ENCODE data around the gene CDH26.

The CDH26 gene

GRCh38 chr20:60043435-60043834 is 85.2 kb downstream of the CDH26 start:
- Mint-ChIP-seq H3K4me1 (ENCODE audit: low read depth) (peaks cover 39% of the 10 kb centered on the region), H3K4me3 (no peak overlapping the region), H3K36me3 (ENCODE audit: low read depth) (no peaks in the 10 kb centered on the region), H3K27ac (no peak overlapping the region), H3K9me3 (no peaks in the 10 kb centered on the region), H3K27me3 (no peaks in the 10 kb centered on the region)
- intact Hi-C loops (cut with micrococcal nuclease): no loop called here

GRCh38 chr20:60046011-60046413 is 87.8 kb downstream of the CDH26 start:
- intact Hi-C loops (cut with micrococcal nuclease): no loop called here
- Mint-ChIP-seq H3K27ac (peak overlapping the region; percentile 72), H3K4me3 (no peak overlapping the region), H3K27me3 (no peaks in the 10 kb centered on the region), H3K9me3 (no peaks in the 10 kb centered on the region), H3K4me1 (ENCODE audit: low read depth) (peaks cover 59% of the 10 kb centered on the region), H3K36me3 (ENCODE audit: low read depth) (no peaks in the 10 kb centered on the region)

DNA sequence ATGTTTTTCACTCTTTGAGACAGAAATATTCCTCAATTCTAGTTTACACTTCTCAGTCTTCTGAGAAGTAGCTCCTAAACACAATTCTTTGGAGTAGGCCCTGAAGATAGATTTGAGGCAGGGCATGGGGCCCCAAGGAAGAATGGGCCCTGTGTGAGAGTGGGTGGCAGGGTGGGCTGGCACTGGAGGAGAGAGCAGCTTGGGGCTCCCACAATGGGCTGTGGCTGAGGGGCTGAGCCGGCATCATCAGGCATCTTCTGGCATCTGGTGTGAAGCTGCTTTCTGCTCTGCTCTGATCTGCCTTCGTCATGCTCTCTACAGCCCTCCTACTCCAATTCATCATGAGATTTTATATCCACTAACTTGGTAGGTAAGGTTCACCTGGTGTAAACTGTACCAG is 88.2 kb downstream of the CDH26 start:
- Mint-ChIP-seq H3K4me3 (no peak overlapping the region), H3K27me3 (no peaks in the 10 kb centered on the region), H3K27ac (peak overlapping the region; percentile 72), H3K9me3 (no peaks in the 10 kb centered on the region), H3K36me3 (ENCODE audit: low read depth) (no peaks in the 10 kb centered on the region), H3K4me1 (ENCODE audit: low read depth) (peaks cover 60% of the 10 kb centered on the region)
- intact Hi-C loops (cut with micrococcal nuclease): no loop called here

DNA sequence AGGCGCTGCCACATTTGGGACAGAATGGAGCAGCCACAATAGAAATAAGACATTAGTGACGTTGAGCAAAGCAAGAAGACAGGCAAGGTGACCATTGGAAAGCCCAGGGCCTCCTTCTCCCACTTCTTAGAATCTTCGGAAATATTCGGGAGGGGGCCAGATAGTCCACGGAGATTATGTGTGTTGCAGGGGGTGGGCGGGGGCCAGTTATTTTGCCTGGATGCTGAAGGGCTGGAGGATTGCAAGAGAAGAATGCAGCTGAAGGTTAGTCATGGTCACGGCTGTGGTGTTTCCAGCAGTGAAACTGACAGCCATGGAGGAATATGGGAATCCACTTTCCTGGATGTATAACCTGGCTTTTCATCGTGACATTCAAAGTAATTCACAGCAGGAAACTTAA is 88.6 kb downstream of the CDH26 start:
- Mint-ChIP-seq H3K9me3 (no peaks in the 10 kb centered on the region), H3K27ac (peak overlapping the region; percentile 72), H3K27me3 (no peaks in the 10 kb centered on the region), H3K4me1 (ENCODE audit: low read depth) (peaks cover 60% of the 10 kb centered on the region), H3K4me3 (no peak overlapping the region), H3K36me3 (ENCODE audit: low read depth) (no peaks in the 10 kb centered on the region)
- intact Hi-C loops (cut with micrococcal nuclease): no loop called here

DNA sequence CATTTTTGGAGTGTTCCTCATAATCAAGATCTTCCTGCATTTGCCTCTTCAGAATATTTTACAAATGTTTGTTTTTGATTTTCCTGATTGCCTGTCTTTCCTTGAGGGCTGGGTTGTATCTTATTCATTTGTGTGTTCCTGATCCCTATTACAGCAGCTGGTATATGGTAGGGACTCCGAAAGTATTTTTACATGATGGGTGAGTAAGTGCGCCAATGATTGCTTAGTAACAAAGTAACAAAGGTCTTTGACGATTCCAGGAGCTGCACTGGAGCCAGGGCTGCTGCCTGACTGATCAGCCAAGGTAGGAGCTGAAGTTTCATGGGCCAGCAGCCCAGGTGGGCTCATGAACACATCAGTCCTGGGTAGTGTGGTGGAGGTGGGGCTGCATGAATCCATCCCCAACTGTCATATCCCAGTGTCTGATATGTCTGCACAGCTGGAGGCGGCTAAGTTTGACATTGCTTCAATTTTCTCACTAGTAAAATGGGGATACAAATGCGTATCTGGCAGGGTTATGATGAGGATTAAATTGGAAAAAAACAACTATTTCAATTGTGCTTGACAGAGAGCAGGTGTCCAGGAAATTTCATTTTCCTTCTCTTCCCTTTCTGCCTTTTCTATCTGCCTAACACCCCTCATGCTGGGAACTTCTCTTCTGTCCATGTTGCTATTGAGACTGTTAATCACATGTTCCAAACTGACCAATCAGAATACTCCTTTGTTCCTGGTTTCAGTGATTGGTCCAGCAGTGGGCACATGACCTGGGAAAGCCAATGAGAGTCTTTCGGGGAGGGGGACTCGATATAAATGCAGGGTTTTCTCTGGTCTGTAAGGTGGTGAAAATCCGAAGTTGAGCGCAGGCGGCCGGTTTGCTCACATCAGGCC is 90.7 kb downstream of the CDH26 start:
- Mint-ChIP-seq H3K27me3 (no peaks in the 10 kb centered on the region), H3K4me1 (ENCODE audit: low read depth) (peaks cover 75% of the 10 kb centered on the region), H3K9me3 (no peaks in the 10 kb centered on the region)

GRCh38 chr20:60049601-60050000 is 91.4 kb downstream of the CDH26 start:
- H3K27me3 Mint-ChIP-seq: no peaks in the 10 kb centered on the region
- no peak overlapping the region for H3K4me3 Mint-ChIP-seq
- H3K9me3 Mint-ChIP-seq: no peaks in the 10 kb centered on the region
- intact Hi-C loops (cut with micrococcal nuclease): no loop called here
- peaks cover 78% of the 10 kb centered on the region for H3K4me1 Mint-ChIP-seq (ENCODE audit: low read depth)
- no peak overlapping the region for H3K27ac Mint-ChIP-seq
- no peaks in the 10 kb centered on the region for H3K36me3 Mint-ChIP-seq (ENCODE audit: low read depth)

More for the DNA sequence above, 90.7 kb downstream of the CDH26 start:
- H3K4me3 Mint-ChIP-seq: no peak overlapping the region
- intact Hi-C loops (cut with micrococcal nuclease): no loop called here
- H3K36me3 Mint-ChIP-seq (ENCODE audit: low read depth): no peaks in the 10 kb centered on the region
- no peak overlapping the region for H3K27ac Mint-ChIP-seq

DNA sequence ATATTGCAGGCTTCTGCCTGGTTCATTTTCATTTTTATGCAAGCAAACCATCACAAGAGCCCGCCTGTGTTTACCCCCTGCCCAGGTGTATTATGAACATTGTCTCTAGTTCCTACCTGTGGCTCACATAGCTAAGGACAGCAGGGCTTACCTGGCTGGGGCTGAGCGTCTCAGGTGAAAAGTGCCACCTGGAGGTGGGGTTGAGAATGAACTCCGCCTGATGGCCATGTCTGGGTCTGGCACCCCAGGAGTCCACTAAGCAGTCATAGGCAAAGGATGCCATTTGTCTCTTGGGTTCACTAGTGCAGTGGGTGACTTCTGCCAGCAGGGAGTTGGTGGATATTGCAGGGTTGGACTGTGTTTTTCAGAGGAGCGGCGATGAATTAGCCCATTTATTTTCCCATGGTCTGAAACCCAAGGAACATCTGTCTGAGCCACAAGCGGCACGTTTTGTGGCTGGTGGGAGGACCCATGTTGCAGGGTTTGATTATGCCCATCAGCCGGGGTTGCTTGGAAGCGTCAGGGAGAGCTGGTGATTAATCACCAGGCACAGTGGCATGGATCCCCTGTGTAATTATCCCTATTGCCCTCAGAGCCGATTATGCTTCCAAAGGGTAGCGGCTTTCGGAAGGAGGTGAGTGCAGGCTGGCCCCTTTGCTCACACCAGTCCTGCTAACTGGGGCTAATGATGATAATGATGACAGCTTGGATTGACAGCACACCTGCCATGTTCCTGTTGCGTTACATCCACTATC is 92.1 kb downstream of the CDH26 start:
- intact Hi-C loops (cut with micrococcal nuclease): loop anchor here (10.0 kb wide), 1 partner anchor 106 kb away; the partner anchor contains the start of genes FAM217B and PPP1R3D
- no peak overlapping the region for H3K27ac Mint-ChIP-seq

GRCh38 chr20:60051911-60052310 is 93.7 kb downstream of the CDH26 start:
- intact Hi-C loops (cut with micrococcal nuclease): loop anchor here (10.0 kb wide), 1 partner anchor 107 kb away; the partner anchor contains the start of genes FAM217B and PPP1R3D
- no peaks in the 10 kb centered on the region for H3K27me3 Mint-ChIP-seq
- H3K36me3 Mint-ChIP-seq (ENCODE audit: low read depth): no peaks in the 10 kb centered on the region
- no peak overlapping the region for H3K27ac Mint-ChIP-seq
- peaks cover 84% of the 10 kb centered on the region for H3K4me1 Mint-ChIP-seq (ENCODE audit: low read depth)
- H3K9me3 Mint-ChIP-seq: no peaks in the 10 kb centered on the region
- no peak overlapping the region for H3K4me3 Mint-ChIP-seq

More for the DNA sequence above, 92.1 kb downstream of the CDH26 start:
- Mint-ChIP-seq H3K4me3 (no peak overlapping the region), H3K9me3 (no peaks in the 10 kb centered on the region), H3K4me1 (ENCODE audit: low read depth) (peaks cover 84% of the 10 kb centered on the region), H3K36me3 (ENCODE audit: low read depth) (no peaks in the 10 kb centered on the region), H3K27me3 (no peaks in the 10 kb centered on the region)

DNA sequence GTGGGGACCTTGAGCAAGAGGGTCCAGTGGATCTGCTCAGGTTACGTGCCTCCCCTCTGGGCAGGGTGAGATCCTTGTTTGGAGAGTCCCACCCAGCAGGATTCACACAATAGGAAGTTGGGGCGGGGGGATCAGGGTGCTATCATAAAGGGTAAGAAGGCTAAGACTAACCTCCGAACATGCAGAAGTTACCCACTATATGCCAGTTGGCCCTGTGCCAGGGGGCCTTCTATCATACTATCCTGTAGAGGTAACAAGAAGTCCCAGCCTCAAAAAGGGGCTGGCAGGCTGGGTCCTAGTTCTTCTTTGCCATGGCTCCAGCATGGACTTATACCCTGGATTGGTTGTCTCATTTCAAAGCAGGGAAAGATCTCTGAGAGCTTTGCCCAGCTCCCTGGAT is 94.1 kb downstream of the CDH26 start:
- Mint-ChIP-seq H3K9me3 (no peaks in the 10 kb centered on the region), H3K36me3 (ENCODE audit: low read depth) (no peaks in the 10 kb centered on the region), H3K4me3 (no peak overlapping the region), H3K4me1 (ENCODE audit: low read depth) (peaks cover 87% of the 10 kb centered on the region), H3K27me3 (no peaks in the 10 kb centered on the region), H3K27ac (no peak overlapping the region)
- intact Hi-C loops (cut with micrococcal nuclease): loop anchor here (10.0 kb wide), 1 partner anchor 108 kb away; the partner anchor contains the start of genes FAM217B and PPP1R3D

- no peaks in the 10 kb centered on the region for H3K9me3 Mint-ChIP-seq
- H3K27ac Mint-ChIP-seq: no peak overlapping the region
- H3K36me3 Mint-ChIP-seq (ENCODE audit: low read depth): no peaks in the 10 kb centered on the region
- peaks cover 89% of the 10 kb centered on the region for H3K4me1 Mint-ChIP-seq (ENCODE audit: low read depth)
- no peaks in the 10 kb centered on the region for H3K27me3 Mint-ChIP-seq
- intact Hi-C loops (cut with micrococcal nuclease): loop anchor here (10.0 kb wide), 1 partner anchor 108 kb away; the partner anchor contains the start of genes FAM217B and PPP1R3D
- no peak overlapping the region for H3K4me3 Mint-ChIP-seq
Measured at GRCh38 chr20:60053125-60053817, 95.0 kb downstream of the CDH26 start.

- H3K27me3 Mint-ChIP-seq: no peaks in the 10 kb centered on the region
- H3K9me3 Mint-ChIP-seq: no peaks in the 10 kb centered on the region
- intact Hi-C loops (cut with micrococcal nuclease): loop anchor here (10.0 kb wide), 1 partner anchor 109 kb away; the partner anchor contains the start of genes FAM217B and PPP1R3D
- no peaks in the 10 kb centered on the region for H3K36me3 Mint-ChIP-seq (ENCODE audit: low read depth)
- no peak overlapping the region for H3K4me3 Mint-ChIP-seq
- H3K4me1 Mint-ChIP-seq (ENCODE audit: low read depth): peaks cover 89% of the 10 kb centered on the region
- H3K27ac Mint-ChIP-seq: no peak overlapping the region
Measured at GRCh38 chr20:60053818-60054190, 95.6 kb downstream of the CDH26 start.

DNA sequence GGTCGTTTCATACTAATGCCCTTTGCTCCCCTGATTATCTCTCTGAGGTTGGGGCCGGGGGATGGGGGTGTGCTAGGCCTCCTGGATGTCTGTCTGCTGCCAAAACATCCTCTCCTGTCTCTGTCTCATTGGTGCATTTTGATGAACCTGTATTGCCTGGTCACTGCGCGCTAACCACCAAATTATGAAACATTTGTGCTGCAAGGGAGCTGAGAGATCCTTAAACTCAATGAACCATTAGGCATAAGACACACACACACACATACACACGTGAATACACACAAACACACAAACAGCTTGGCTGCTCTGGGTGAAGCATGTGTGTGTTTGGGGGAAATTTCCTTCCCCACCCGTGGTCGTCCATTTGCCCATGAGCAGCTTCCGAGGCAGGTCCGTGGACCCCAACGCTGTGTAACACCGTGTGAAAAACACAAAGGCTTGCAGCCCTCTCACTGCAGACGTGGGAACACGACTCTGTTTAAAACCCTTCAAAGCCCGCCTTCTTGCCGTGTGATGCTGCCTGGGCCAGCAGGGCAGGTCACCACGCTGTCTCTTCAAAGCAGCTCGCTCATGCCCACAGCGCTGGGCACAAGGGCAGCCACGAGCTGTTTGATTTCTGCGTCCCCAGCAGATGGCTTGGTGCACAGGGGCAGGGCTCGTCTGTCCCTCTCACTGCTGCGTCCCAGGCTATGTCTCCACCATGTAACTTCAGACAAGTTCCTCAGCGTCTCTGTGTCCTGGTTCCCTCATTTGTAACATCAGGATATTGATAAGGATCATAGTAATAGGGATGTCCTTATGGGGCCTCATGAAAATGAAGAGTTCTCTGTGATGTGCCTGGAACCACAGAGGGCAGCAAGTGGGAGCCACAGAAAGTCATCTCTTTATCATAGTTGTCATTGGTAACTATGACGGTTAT is 96.8 kb downstream of the CDH26 start:
- Mint-ChIP-seq H3K4me1 (ENCODE audit: low read depth) (peaks cover 83% of the 10 kb centered on the region), H3K4me3 (peak overlapping the region; percentile 63), H3K9me3 (no peaks in the 10 kb centered on the region), H3K36me3 (ENCODE audit: low read depth) (no peaks in the 10 kb centered on the region), H3K27ac (peak overlapping the region; percentile 81), H3K27me3 (no peaks in the 10 kb centered on the region)
- intact Hi-C loops (cut with micrococcal nuclease): loop anchor here (5.0 to 10.0 kb wide), 3 partner anchors 110 to 1067 kb away; partner anchors contain the start of genes FAM217B and PPP1R3D

- Mint-ChIP-seq H3K36me3 (ENCODE audit: low read depth) (no peaks in the 10 kb centered on the region), H3K4me1 (ENCODE audit: low read depth) (peaks cover 85% of the 10 kb centered on the region), H3K9me3 (no peaks in the 10 kb centered on the region), H3K4me3 (peak overlapping the region; percentile 63), H3K27me3 (no peaks in the 10 kb centered on the region), H3K27ac (peak overlapping the region; percentile 81)
- intact Hi-C loops (cut with micrococcal nuclease): loop anchor here (2.0 to 10.0 kb wide), 4 partner anchors 83 to 1067 kb away; partner anchors contain the start of genes FAM217B and PPP1R3D
Measured at GRCh38 chr20:60055740-60056139, 97.5 kb downstream of the CDH26 start.

Data from dendritic cell treated with granulocyte-macrophage colony-stimulating factor and Interleukin-4, amounts not matched to agents 40 ng/mL and 50 ng/mL, for 4 days (primary cell).